ENCODE data around the gene KSR2.

Gene KSR2

DNA sequence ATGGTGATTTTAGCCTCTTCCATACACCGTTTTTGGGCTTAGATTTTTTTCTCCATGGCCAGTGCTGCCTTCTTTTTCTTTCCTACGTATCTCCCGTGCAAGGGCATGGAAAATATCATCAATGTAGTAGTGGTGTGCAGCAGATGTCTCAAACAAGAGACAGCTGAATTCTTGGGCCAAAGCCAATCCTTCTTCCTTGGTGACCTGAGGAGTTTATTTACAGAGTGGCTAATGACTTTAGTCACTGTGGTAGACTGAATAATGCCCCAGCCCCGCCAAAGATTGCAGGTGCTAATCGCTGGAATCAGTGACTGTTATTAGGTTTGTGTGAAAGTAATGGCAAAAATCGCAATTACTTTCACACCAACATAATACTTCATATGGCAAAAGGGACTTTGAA is 371.8 kb downstream of the KSR2 start:
- DNase-seq: peak; percentile 49

- DNase-seq: no peak
Measured at GRCh38 chr12:117595751-117596150, 373.0 kb downstream of the KSR2 start.

DNA sequence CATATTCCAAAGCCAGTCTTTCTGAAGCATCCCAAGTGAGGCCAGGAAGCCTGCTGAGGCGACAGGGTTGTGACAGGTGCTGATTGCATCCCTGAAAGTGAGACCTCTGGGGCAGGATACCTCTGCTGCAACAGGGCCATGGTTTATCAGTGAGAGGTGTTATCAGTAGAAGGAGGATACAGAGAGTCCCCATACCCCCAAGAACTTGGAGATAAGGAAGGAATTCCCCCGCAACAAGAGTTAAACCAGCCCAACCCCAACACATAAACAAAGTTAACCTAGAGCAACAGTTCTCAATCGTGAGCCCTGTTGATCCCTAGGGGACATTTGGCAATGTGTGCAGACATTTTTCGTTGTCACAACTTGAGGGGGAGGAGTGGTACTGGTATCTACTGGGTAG is 374.3 kb downstream of the KSR2 start:
- DNase-seq: no peak

DNA sequence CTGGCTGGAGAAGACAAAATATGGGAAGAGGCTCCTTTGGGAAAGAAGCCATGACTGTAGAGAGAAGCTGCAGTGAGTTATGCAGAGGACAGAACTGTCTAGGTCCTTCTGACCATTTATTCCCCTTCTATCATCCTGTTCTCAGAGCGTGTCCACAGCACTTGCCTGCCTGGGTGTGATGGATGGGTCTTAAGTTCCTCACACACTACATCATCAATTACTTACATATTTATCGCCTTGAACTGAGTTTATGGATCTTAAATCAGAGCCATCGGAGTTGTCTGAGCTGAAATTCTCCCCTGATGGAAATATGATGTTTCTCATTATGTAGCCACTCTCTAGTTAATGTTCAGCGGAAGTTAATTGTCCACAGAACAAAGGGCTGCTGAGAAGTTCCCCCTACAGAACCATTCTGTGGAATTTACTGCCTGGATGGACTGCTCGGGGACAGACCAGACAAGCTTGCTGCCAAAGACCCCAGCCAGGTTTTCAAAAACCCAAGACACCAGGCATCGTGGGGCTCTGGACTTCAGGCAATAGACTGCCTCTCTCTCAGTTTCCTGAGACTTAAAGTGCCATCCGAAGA is 374.9 kb downstream of the KSR2 start:
- no peak for DNase-seq

DNA sequence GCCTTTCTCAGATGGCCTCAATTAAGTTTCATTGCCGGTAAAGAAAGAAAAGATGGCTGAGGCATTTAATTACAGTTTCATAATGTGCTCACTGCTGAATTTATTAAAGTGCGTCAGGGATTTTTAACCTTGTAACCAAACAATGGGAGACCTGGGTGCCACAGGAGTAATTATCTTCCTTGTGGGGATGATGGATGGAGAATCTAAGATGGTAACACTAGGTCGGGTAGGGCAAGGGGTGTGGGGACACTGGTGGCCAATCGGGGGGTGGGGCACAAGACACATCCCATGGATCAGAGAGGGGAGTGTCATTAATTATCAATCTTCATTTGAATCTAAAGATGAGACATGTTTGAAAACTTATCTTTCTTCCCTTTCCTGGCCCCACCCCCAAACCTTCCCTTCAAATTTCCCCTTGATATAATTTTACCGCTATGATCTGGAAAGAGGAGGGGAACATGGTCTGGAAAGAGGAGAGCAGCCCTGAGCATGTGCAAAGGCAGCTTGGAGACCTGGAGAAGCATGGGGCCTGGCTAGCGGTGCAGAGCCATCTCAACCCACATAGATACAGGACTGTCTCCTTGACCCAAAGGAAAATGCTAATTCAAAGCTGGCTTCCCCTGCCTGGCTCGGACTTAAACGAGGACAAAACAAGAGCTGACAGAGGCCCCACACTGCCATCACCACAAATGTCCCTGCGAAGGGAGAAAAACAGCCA is 376.0 kb downstream of the KSR2 start:
- no peak for DNase-seq

- no peak for DNase-seq
Measured at GRCh38 chr12:117590999-117591398, 377.8 kb downstream of the KSR2 start.

DNA sequence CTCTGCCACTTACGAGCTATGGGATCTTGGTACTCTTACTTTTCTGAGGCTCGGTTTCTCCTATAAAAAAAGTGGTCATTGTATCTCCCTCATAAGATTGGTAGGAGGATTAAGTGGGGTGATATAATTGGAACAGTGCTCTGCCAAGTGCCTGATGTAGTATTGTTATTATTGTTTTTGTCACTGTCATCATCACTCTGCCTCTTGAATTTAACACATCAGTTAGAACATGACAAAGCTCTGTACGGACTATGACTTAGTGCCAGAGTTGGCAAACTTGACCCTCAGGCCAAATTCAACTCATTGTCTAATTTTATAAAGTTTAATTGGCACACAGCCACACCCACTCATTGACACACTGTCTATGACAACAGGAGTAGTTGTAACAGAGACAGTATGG is 378.4 kb downstream of the KSR2 start:
- DNase-seq: no peak

GRCh38 chr12:117589021-117589420 is 379.8 kb downstream of the KSR2 start:
- DNase-seq: no peak

DNA sequence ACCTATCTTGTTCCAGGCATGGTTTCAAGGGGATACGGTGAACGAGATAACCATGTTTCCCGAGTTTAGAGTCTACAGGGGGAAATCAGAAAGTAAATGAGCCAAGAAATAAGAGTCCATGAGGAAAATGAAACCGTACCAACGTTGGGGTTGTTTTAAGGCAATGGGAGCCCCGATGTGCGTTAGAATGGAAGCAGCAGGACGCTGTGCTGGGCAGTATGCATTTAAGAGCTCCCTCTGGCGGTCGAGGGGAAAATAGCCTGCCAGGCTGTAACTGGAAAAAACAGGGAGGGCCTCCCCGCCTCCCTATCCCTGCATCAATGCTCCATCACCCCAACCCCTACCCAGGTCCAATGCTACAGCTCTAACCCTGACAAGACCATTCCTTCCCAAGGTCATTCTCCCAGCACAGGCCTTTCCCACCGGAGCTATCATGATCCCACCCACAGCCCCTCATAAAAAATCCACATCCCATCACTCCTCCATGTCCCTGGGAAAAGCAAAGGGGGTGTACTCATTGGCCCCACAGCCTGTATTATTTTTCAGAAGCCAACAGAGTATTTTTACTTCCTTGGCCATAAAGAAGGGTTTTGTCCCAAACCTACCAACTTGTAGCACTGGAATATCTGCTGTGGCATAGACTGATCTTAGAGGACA is 381.0 kb downstream of the KSR2 start:
- DNase-seq: peak; percentile 35

- DNase-seq: no peak
Measured at GRCh38 chr12:117583677-117584225, 385.0 kb downstream of the KSR2 start.

- DNase-seq: no peak
Measured at GRCh38 chr12:117583092-117583491, 385.7 kb downstream of the KSR2 start.

DNA sequence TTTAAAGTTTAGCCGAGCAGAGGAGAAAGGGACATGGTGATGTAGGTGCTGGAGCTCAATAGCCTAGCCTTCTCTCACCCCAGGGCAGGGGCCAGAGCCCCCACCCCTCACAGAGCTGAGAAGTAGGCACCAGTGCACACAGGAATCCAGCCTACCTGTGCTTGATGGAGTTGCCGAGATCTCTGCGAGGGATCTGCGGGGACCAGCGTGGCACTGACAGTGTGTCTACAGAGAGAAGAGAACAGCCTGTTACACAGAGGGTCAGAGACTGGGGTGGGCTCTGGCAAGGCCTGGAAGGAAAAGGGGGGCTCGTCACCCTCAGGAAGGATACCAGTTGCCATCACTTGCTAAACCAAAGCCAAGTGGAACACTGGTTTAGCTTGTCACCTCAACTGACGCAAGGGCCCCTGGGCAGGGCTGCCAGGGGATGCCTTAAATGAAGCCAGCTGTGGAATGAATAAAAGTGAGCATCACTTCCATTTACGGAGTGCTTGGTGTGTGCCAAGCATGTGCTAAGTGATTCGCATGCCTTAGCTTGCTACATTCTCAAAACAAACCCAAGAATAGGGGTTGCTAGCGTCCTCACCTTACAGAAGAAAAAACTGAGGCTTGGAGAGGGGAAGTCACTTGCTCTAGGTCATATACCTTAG is 386.5 kb downstream of the KSR2 start:
- DNase-seq: no peak

DNA sequence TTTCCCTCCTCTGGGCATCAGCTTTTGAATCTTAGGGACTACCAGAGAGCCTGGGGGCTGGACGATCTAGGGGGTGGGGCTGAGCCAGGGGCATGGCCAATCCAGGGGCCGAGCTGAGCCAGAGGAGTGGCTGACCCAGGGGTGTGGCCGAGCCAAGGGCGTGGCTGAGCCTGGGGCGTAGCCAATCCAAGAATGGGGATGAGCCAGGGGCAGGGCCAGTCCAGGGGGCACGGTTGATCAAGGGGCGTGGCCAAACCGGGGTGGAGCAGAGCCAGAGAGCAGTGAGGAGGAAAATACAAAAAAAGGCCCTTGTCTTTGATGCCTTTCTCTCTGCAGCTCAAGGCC is 388.1 kb downstream of the KSR2 start:
- no peak for DNase-seq

DNA sequence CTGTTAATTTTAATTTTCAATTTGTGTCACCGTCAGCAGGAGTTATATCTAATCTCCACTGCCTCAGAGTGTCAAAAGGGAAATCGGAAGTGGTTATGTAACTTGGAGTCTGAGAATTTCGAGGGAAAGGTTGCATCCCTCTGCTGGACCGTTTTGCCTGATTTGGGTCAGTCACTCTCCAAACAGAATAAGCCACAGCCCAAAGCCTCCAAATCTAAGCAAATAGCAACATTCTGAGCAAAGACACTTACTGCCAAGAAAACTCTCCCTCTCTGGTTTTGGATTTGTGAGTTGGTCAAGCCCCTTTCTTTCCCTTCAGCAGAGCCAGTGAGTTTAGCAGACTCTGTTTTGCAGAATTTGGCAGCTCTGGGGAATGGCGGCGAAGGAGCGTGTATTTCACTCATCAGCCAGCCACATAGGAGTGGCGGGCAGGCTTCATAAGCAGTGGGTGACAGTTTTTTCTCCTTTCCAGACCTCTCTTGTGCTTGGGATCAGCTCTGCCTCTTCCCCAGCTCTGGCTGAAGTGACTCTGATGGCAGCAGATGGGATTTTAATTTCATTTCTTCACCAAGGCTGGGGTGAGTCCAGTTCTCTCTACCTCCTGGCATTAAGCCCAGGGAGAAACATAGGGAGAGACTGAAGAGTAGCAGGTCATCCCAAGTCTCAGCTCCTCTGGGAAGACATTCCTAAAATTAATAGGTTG is 388.6 kb downstream of the KSR2 start:
- DNase-seq: no peak

GRCh38 chr12:117577122-117577657 is 391.6 kb downstream of the KSR2 start:
- DNase-seq: no peak

DNA sequence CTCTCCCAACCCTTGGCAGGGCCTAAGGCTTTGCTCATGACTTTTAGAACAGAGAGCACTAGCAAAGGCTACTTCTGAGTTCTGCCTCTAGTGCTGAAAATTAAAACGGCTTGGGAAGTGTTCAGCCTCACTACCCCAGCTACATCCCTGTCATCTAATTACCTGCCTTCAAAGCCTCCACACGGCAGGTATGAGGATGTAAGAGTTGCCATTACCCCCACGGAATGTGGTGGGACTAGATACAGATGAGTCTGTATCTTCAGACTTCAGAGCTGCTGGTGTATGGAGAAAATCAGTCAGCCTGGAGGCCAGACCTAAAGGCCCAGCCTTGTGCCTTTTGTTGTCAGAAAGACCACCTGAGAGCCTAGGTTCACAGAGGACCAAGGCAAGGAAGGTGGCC is 392.7 kb downstream of the KSR2 start:
- DNase-seq: no peak

- DNase-seq: no peak
Measured at GRCh38 chr12:117574655-117575054, 394.1 kb downstream of the KSR2 start.

GRCh38 chr12:117572755-117573154 is 396.0 kb downstream of the KSR2 start:
- no peak for DNase-seq

DNA sequence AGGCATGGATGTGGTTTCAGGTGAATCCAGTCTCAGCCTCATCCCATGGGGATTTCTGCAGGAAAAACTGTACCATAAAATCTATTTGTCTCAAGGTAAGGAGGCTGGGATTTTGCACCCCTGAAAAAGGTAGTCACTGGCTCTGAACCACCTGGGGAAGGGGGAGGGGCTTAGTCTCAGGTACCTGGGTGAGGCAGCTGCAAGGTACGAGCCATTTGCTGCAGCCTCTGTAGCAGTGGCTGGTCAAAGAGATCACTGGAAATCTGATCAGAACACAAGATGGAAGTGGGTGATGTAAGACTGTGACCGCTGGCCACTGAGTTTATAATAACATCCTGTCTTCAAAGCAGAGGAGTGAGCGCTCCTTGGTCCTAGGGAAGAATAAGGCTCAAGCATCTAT is 397.5 kb downstream of the KSR2 start:
- DNase-seq: no peak

DNA sequence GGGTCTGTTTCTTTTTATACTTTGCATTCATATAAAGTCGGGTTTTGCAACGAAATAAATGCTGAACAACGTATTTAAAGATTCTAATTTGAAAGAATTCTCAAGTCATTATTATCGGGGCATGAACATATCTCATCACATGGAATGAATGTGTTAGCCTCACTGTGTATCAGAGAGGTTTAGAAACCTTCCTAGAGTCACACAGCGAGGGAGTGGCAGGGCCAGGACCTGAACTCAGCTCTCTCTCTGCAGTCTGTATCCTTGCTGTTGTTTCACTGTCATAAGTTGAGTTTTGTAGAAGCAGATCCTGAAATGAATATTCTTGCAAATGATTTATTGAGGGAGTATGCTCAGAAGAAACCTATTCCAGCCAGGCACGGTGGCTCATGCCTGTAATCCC is 398.2 kb downstream of the KSR2 start:
- DNase-seq: no peak

DNA sequence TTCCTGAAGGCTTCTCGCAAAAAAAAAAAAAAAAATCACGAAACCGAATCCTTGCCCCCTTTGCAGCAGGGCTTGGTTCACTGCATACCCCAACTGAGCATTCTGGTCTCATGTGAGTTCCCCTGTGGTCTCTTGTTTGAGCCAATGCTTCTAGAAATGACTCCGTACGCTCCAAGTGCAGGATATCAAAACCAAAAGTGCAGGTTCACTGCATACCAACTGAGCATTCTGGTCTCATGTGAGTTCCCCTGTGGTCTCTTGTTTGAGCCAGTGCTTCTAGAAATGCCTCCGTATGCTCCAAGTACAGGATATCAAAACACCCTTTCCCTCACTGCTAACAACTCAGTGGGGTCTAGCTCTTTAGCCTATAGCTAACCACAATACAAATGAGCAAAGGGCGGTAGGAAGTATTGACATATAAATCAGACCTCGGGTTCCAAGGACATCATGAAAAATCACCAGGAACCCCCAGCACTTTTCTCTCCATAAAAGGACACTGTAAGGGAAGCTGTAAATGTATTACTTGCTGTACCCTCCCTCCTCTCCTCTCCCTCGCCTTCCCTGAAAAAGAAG is 401.1 kb downstream of the KSR2 start:
- DNase-seq: no peak

DNA sequence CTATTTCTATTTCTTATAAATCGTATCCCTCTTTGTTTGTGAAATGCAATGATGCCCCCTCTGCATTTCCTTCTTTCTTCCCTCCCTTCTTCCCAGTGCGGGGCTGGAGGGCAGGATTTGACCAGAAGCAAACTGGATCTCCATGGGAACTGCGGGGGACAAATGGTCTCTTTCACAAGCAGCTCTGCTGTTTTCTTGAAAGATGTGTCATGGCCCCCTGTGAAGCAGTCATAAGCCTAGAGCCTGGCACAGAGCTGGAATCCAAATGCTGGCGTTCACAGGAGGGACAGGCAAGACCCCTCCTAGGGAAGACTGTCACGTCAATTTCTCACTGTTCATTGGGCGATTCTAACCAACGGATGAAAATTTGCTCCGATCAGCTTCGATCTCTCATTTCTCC is 403.9 kb downstream of the KSR2 start:
- no peak for DNase-seq

- DNase-seq: no peak
Measured at GRCh38 chr12:117563706-117564105, 405.1 kb downstream of the KSR2 start.
